GM23248 (cell line): ENCODE data around the gene NEK11. TPM values are rescaled to one million over a fixed set of nuclear protein-coding genes. Genes with fewer than 3 reads are reported as not detected.

Experiments used
- DNase-seq: peaks from one replicate; pipeline ENCODE4 v3.0.0-alpha.2; 2015
- H2AFZ ChIP-seq: fragments of 200-600 bp; sonication (generic); 2 replicates; pipeline ENCODE4 v1.6.1; 2016; ENCODE audit warnings: antibody characterized with exemption
- H3F3A ChIP-seq: fragments of 200-600 bp; sonication (generic); 2 replicates; pipeline ENCODE4 v1.6.1; 2016; ENCODE audit warnings: mild to moderate bottlenecking, antibody characterized with exemption, mixed run types; ENCODE audit not compliant: insufficient read depth
- H3K27ac ChIP-seq: fragments of 200-600 bp; sonication (generic); 2 replicates; pipeline ENCODE4 v1.5.1; 2016; ENCODE audit warnings: mild to moderate bottlenecking
- H3K27me3 ChIP-seq: fragments of 200-600 bp; sonication (generic); replicated peaks from 2 replicates; pipeline ENCODE4 v1.6.1; 2016; ENCODE audit warnings: mild to moderate bottlenecking; ENCODE audit not compliant: insufficient read depth
- H3K36me3 ChIP-seq: fragments of 200-600 bp; sonication (generic); 2 replicates; pipeline ENCODE4 v1.6.1; 2016; ENCODE audit warnings: low read depth, mild to moderate bottlenecking
- H3K4me1 ChIP-seq: fragments of 200-600 bp; sonication (generic); 2 replicates; pipeline ENCODE4 v1.6.1; 2016; ENCODE audit warnings: mild to moderate bottlenecking; ENCODE audit not compliant: insufficient read depth
- H3K4me2 ChIP-seq: fragments of 200-600 bp; sonication (generic); one replicate; pipeline ENCODE4 v1.6.1; 2016; ENCODE audit warnings: mild to moderate bottlenecking; ENCODE audit not compliant: unreplicated experiment
- H3K4me3 ChIP-seq: fragments of 200-600 bp; sonication (generic); 2 replicates; pipeline ENCODE4 v1.5.1; 2016; ENCODE audit warnings: mild to moderate bottlenecking
- H3K79me2 ChIP-seq: fragments of 200-600 bp; sonication (generic); 2 replicates; pipeline ENCODE4 v1.6.1; 2016; ENCODE audit warnings: mild to moderate bottlenecking; ENCODE audit not compliant: insufficient read depth
- H3K9ac ChIP-seq: fragments of 200-600 bp; sonication (generic); 2 replicates; pipeline ENCODE4 v1.6.1; 2016; ENCODE audit warnings: mild to moderate bottlenecking
- H3K9me2 ChIP-seq: fragments of 200-600 bp; sonication (generic); 2 replicates; pipeline ENCODE4 v1.6.1; 2016; ENCODE audit warnings: mixed run types, mild to moderate bottlenecking, moderate library complexity; ENCODE audit not compliant: insufficient read depth
- H3K9me3 ChIP-seq: fragments of 200-600 bp; sonication (generic); one replicate; pipeline ENCODE4 v1.6.1; 2017; ENCODE audit warnings: low read depth
- H4K20me1 ChIP-seq: fragments of 200-600 bp; sonication (generic); 2 replicates; pipeline ENCODE4 v1.6.0; 2016; ENCODE audit not compliant: insufficient read depth
- EZH2 ChIP-seq: fragments of 200-600 bp; sonication (generic); IDR thresholded peaks from 2 replicates; pipeline ENCODE4 v1.6.1; 2018; ENCODE audit warnings: antibody characterized with exemption, mild to moderate bottlenecking; ENCODE audit not compliant: insufficient read depth, poor library complexity, severe bottlenecking
- EZH2phosphoT487 ChIP-seq: fragments of 200-600 bp; sonication (generic); IDR thresholded peaks from 2 replicates; pipeline ENCODE4 v1.6.1; 2018; ENCODE audit warnings: antibody characterized with exemption, moderate library complexity, mild to moderate bottlenecking, low read depth; ENCODE audit not compliant: insufficient read depth
- WGBS, 2 experiments: methylation state at CpG; one replicate each; pipeline ENCODE4 v1.1.6; 2015 to 2017; ENCODE audit warnings: low lambda C conversion rate in 2 of 2, low coverage in 1 of 2; ENCODE audit errors: missing lambda C conversion rate in 2 of 2; 5-methylcytosine and 5-hydroxymethylcytosine counted together
- in situ Hi-C: fragments of 300-500 bp; cut with MboI; formaldehyde crosslinking; loops from 2 replicates; pipeline ENCODE4 v1.15.0; 2020
- polyA plus RNA-seq: library from polyadenylated mRNA; unstranded; fragments of >200 nt; fragmentation: Nextera tagmentation; extraction: Ambion mirVana; gene quantifications from 2 replicates; pipeline ENCODE4 v1.2.1, GENCODE V29; 2016
- total RNA-seq: library from RNA; depleted of rRNA; stranded (reverse); fragments of >200 nt; shearing (Covaris generic); gene quantifications from 2 replicates; pipeline ENCODE4 v1.2.3, GENCODE V29; 2014

Gene NEK11
- total and polyA plus RNA-seq, 2 experiments from 2014 or later: 7.6 to 18.5 TPM

- no peak overlapping the region for H3K27ac ChIP-seq
- H3K9me2 ChIP-seq: no peaks in the 10 kb centered on the region
- in situ Hi-C loops: no loop called here
- no peak overlapping the region for H2AFZ ChIP-seq
- TF ChIP-seq EZH2phosphoT487 (no peak), EZH2 (no peak)
- H3K9me3 ChIP-seq: no peaks in the 10 kb centered on the region
- DNase-seq: no peak
- H3F3A ChIP-seq: no peaks in the 10 kb centered on the region
- no peaks in the 10 kb centered on the region for H4K20me1 ChIP-seq
- 10 to 13% methylated on average over 1 of the region's 1 CpG for WGBS, 2 experiments
- H3K36me3 ChIP-seq: no peaks in the 10 kb centered on the region
- H3K27me3 ChIP-seq: no peaks in the 10 kb centered on the region
- no peak overlapping the region for H3K9ac ChIP-seq
- no peaks in the 10 kb centered on the region for H3K79me2 ChIP-seq
- no peaks in the 10 kb centered on the region for H3K4me1 ChIP-seq
- H3K4me2 ChIP-seq: no peak overlapping the region
- no peak overlapping the region for H3K4me3 ChIP-seq
Observed at GRCh38 chr3:131299836-131300235, 273.2 kb downstream of the NEK11 start.

- no peaks in the 10 kb centered on the region for H3F3A ChIP-seq
- H2AFZ ChIP-seq: no peak overlapping the region
- H3K9ac ChIP-seq: no peak overlapping the region
- H3K4me3 ChIP-seq: no peak overlapping the region
- no peaks in the 10 kb centered on the region for H3K4me1 ChIP-seq
- no peak for TF ChIP-seq EZH2phosphoT487
- TF ChIP-seq EZH2: no peak
- no peaks in the 10 kb centered on the region for H3K79me2 ChIP-seq
- no peak overlapping the region for H3K27ac ChIP-seq
- no peaks in the 10 kb centered on the region; the same call in 1 of the 2 replicates for H3K9me2 ChIP-seq
- no peaks in the 10 kb centered on the region for H3K36me3 ChIP-seq
- no peaks in the 10 kb centered on the region for H4K20me1 ChIP-seq
- no peak overlapping the region for H3K4me2 ChIP-seq
- peak; percentile 54 for DNase-seq
- in situ Hi-C loops: no loop called here
- H3K9me3 ChIP-seq: no peaks in the 10 kb centered on the region
- H3K27me3 ChIP-seq: no peaks in the 10 kb centered on the region
Observed at GRCh38 chr3:131303848-131304247, 277.2 kb downstream of the NEK11 start.

GRCh38 chr3:131304890-131305289 is 278.2 kb downstream of the NEK11 start:
- Histone ChIP-seq H3K4me1 (no peaks in the 10 kb centered on the region), H3K36me3 (no peaks in the 10 kb centered on the region), H2AFZ (no peak overlapping the region), H3K27ac (no peak overlapping the region), H3K27me3 (no peaks in the 10 kb centered on the region), H3K4me2 (no peak overlapping the region), H4K20me1 (no peaks in the 10 kb centered on the region), H3K9me2 (no peaks in the 10 kb centered on the region; the same call in 1 of the 2 replicates), H3K79me2 (no peaks in the 10 kb centered on the region), H3K4me3 (no peak overlapping the region), H3K9me3 (no peaks in the 10 kb centered on the region), H3K9ac (no peak overlapping the region), H3F3A (no peaks in the 10 kb centered on the region)
- WGBS, 2 experiments: 74 to 76% methylated on average over 5 of the region's 5 CpGs
- in situ Hi-C loops: no loop called here
- DNase-seq: no peak
- TF ChIP-seq EZH2 (no peak), EZH2phosphoT487 (no peak)

- Histone ChIP-seq H3K9me3 (no peaks in the 10 kb centered on the region), H3K9me2 (no peaks in the 10 kb centered on the region; the same call in 1 of the 2 replicates), H3K27ac (no peak overlapping the region), H3K4me1 (no peaks in the 10 kb centered on the region), H3K27me3 (no peaks in the 10 kb centered on the region), H3K4me2 (no peak overlapping the region), H3K9ac (no peak overlapping the region), H2AFZ (no peak overlapping the region), H3K36me3 (no peaks in the 10 kb centered on the region), H3K4me3 (no peak overlapping the region), H3K79me2 (no peaks in the 10 kb centered on the region), H4K20me1 (no peaks in the 10 kb centered on the region), H3F3A (no peaks in the 10 kb centered on the region)
- TF ChIP-seq EZH2phosphoT487 (no peak), EZH2 (no peak)
- no peak for DNase-seq
- in situ Hi-C loops: no loop called here
Observed at GRCh38 chr3:131306242-131306641, 279.6 kb downstream of the NEK11 start.

GRCh38 chr3:131314318-131314717 is 287.6 kb downstream of the NEK11 start:
- no peak overlapping the region for H3K27ac ChIP-seq

More at GRCh38 chr3:131314318-131314717, 287.6 kb downstream of the NEK11 start:
- Histone ChIP-seq H3K9me3 (no peaks in the 10 kb centered on the region), H3K9me2 (no peaks in the 10 kb centered on the region), H4K20me1 (no peaks in the 10 kb centered on the region), H3K9ac (no peak overlapping the region), H3F3A (no peaks in the 10 kb centered on the region), H3K79me2 (no peaks in the 10 kb centered on the region), H3K4me2 (no peak overlapping the region), H3K4me1 (no peaks in the 10 kb centered on the region), H3K4me3 (no peak overlapping the region), H3K27me3 (no peaks in the 10 kb centered on the region), H2AFZ (no peak overlapping the region), H3K36me3 (no peaks in the 10 kb centered on the region)
- in situ Hi-C loops: no loop called here
- no peak for TF ChIP-seq EZH2
- no peak for TF ChIP-seq EZH2phosphoT487
- no peak for DNase-seq
